Stomach (tissue), 4 donors: ENCODE measurements around the gene ROBO2.

Experiments used
- CTCF ChIP-seq, 7 experiments: fragments of 450-650 bp in 4 of 7; fragments of 200-600 bp in 3 of 7; sonication (generic) in 3 of 7; IDR thresholded peaks; one replicate each; pipeline ENCODE4 v1.5.1; 2016 to 2019; ENCODE audit warnings: antibody characterized with exemption in 7 of 7, control low read depth in 2 of 7, mild to moderate bottlenecking in 1 of 7
- POLR2A ChIP-seq, 4 donors: fragments of 450-650 bp; IDR thresholded peaks; one replicate each; pipeline ENCODE4 v1.6.1; 2016; ENCODE audit warnings: antibody characterized with exemption in 4 of 4, control low read depth in 2 of 4, mild to moderate bottlenecking in 1 of 4, moderate library complexity in 1 of 4

GRCh38 chr3:77362936-77363335 lies 323.0 kb downstream of the ROBO2 start:
- no peak for TF ChIP-seq POLR2A (IDR thresholded peaks at IDR 0.05)
- TF ChIP-seq CTCF (IDR thresholded peaks at IDR 0.05) = no peak
